Measurements from ENCODE around the gene CACNB4.

Gene CACNB4

GRCh38 chr2:151978709-151979108 lies 120.1 kb downstream of the CACNB4 start:
- in situ Hi-C loops (cut with HindIII; ENCODE audit: low sequenced_read_pairs) = no loop called here

- in situ Hi-C loops (cut with HindIII; ENCODE audit: low sequenced_read_pairs) = no loop called here
Measured at GRCh38 chr2:151977631-151978030, 121.2 kb downstream of the CACNB4 start.

- in situ Hi-C loops (cut with HindIII; ENCODE audit: low sequenced_read_pairs) = no loop called here
Measured at GRCh38 chr2:151976945-151977353, 121.9 kb downstream of the CACNB4 start.

- in situ Hi-C loops (cut with HindIII; ENCODE audit: low sequenced_read_pairs) = no loop called here
Measured at GRCh38 chr2:151975460-151976414, 123.1 kb downstream of the CACNB4 start.

GRCh38 chr2:151974988-151975387 lies 123.9 kb downstream of the CACNB4 start:
- in situ Hi-C loops (cut with HindIII; ENCODE audit: low sequenced_read_pairs) = no loop called here

GRCh38 chr2:151973901-151974199 lies 125.0 kb downstream of the CACNB4 start:
- in situ Hi-C loops (cut with HindIII; ENCODE audit: low sequenced_read_pairs) = no loop called here

GRCh38 chr2:151973013-151973900 lies 125.6 kb downstream of the CACNB4 start:
- in situ Hi-C loops (cut with HindIII; ENCODE audit: low sequenced_read_pairs) = no loop called here

- in situ Hi-C loops (cut with HindIII; ENCODE audit: low sequenced_read_pairs) = no loop called here
Measured at GRCh38 chr2:151972241-151973012, 126.4 kb downstream of the CACNB4 start.

GRCh38 chr2:151971301-151972051 lies 127.4 kb downstream of the CACNB4 start:
- in situ Hi-C loops (cut with HindIII; ENCODE audit: low sequenced_read_pairs) = no loop called here

GRCh38 chr2:151968770-151969470 lies 129.9 kb downstream of the CACNB4 start:
- in situ Hi-C loops (cut with HindIII; ENCODE audit: low sequenced_read_pairs) = no loop called here

- in situ Hi-C loops (cut with HindIII; ENCODE audit: low sequenced_read_pairs) = no loop called here
Measured at GRCh38 chr2:151967829-151968722, 130.8 kb downstream of the CACNB4 start.

- in situ Hi-C loops (cut with HindIII; ENCODE audit: low sequenced_read_pairs) = no loop called here
Measured at GRCh38 chr2:151965884-151966283, 133.0 kb downstream of the CACNB4 start.

GRCh38 chr2:151961558-151961957 lies 137.3 kb downstream of the CACNB4 start:
- in situ Hi-C loops (cut with HindIII; ENCODE audit: low sequenced_read_pairs) = no loop called here

GRCh38 chr2:151959238-151959637 lies 139.6 kb downstream of the CACNB4 start:
- in situ Hi-C loops (cut with HindIII; ENCODE audit: low sequenced_read_pairs) = no loop called here

GRCh38 chr2:151953467-151953866 lies 145.4 kb downstream of the CACNB4 start:
- in situ Hi-C loops (cut with HindIII; ENCODE audit: low sequenced_read_pairs) = no loop called here

- in situ Hi-C loops (cut with HindIII; ENCODE audit: low sequenced_read_pairs) = no loop called here
Measured at GRCh38 chr2:151952691-151953456, 146.0 kb downstream of the CACNB4 start.

- in situ Hi-C loops (cut with HindIII; ENCODE audit: low sequenced_read_pairs) = no loop called here
Measured at GRCh38 chr2:151947813-151948165, 151.1 kb downstream of the CACNB4 start.

All from DLD1 (cell line).